Left lung (tissue), 10 donors: ENCODE measurements around the gene ACSM3. TPM values are rescaled to one million over a fixed set of nuclear protein-coding genes. Genes with fewer than 3 reads are reported as not detected.

Experiments used
- ATAC-seq: fragments of 200-7000 bp; cut with Tn5 transposase; one replicate; pipeline ENCODE4 v1.9.1; 2020; ENCODE audit warnings: moderate library complexity
- DNase-seq, 4 donors: peaks; one replicate each; pipeline ENCODE4 v3.0.0-alpha.2; 2013 to 2020
- H3K27ac ChIP-seq, 2 donors: fragments of 200-600 bp; sonication (generic) in 1 of 2; one replicate each; pipeline versions ENCODE4 v1.5.0 to v1.8.0; 2020 to 2021
- H3K27me3 ChIP-seq, 2 donors: fragments of 200-600 bp; sonication (generic) in 1 of 2; one replicate each; pipeline versions ENCODE4 v1.5.0 to v1.8.0; 2020 to 2021
- H3K36me3 ChIP-seq, 2 donors: fragments of 200-600 bp; sonication (generic) in 1 of 2; one replicate each; pipeline versions ENCODE4 v1.5.0 to v1.8.0; 2020 to 2021
- H3K4me1 ChIP-seq, 2 donors: fragments of 200-600 bp; one replicate each; pipeline ENCODE4 v1.8.0; 2021
- H3K4me3 ChIP-seq, 2 donors: fragments of 200-600 bp; sonication (generic) in 1 of 2; one replicate each; pipeline versions ENCODE4 v1.5.0 to v1.8.0; 2020 to 2021; ENCODE audit warnings: mild to moderate bottlenecking in 1 of 2
- H3K9me3 ChIP-seq, 2 donors: fragments of 200-600 bp; sonication (generic) in 1 of 2; one replicate each; pipeline versions ENCODE4 v1.5.0 to v1.8.0; 2020 to 2021
- intact Hi-C, 2 donors: fragments of 100-400 bp; cut with DNase I; formaldehyde crosslinking; loops; one replicate each; pipeline versions ENCODE4 v1.11.2 to v1.14.2; 2022
- polyA plus RNA-seq, 6 donors: library from polyadenylated mRNA; unstranded; fragments of 120-200 nt; gene quantifications; one replicate each; pipeline ENCODE4 v1.2.1, GENCODE V29; 2013; ENCODE audit not compliant: insufficient read length in 6 of 6
- total RNA-seq, 2 donors: library from RNA; stranded (reverse); fragmentation: NEBNext Ultra II Directional; extraction: Animal tissue kit (Norgen Biotek cat#: 25700); gene quantifications; one replicate each; pipeline ENCODE4 v1.2.1, GENCODE V29; 2021
- TF ChIP-seq, protein P1 (sequence below), 2 donors: fragments of 200-600 bp; sonication (generic) in 1 of 2; IDR thresholded peaks; one replicate each; pipeline versions ENCODE4 v1.5.0 to v1.8.0; 2021; ENCODE audit warnings: antibody characterized with exemption in 2 of 2
- donor health status: DM: no; HTN: yes; CAD: no.
- donor health status: DM: no; HTN: no; CAD: no.

Gene ACSM3
- total and polyA plus RNA-seq, 8 donors, result 15.7 to 75.9 (median 56.9) TPM

DNA sequence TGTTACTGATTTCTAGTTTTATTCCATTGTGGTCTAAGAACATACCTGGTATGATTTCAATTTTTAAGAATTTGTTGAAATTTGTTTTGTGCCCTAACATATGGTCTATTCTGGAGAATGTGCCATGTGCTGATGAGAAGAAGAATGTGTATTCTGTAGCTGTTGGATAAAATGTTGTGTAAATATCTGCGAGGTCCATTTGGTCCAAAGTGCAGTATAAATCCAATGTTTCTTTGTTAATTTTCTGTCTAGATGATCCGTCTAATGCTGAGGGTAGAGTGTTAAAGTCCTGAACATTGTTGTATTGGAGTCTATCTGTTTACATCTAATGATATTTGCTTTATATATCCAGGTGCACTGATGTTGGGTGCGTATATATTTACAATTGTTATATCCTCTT, 9.9 kb downstream of the ACSM3 start:
- DNase-seq (no peak), ATAC-seq (no peak)
- TF ChIP-seq, protein P1, sequence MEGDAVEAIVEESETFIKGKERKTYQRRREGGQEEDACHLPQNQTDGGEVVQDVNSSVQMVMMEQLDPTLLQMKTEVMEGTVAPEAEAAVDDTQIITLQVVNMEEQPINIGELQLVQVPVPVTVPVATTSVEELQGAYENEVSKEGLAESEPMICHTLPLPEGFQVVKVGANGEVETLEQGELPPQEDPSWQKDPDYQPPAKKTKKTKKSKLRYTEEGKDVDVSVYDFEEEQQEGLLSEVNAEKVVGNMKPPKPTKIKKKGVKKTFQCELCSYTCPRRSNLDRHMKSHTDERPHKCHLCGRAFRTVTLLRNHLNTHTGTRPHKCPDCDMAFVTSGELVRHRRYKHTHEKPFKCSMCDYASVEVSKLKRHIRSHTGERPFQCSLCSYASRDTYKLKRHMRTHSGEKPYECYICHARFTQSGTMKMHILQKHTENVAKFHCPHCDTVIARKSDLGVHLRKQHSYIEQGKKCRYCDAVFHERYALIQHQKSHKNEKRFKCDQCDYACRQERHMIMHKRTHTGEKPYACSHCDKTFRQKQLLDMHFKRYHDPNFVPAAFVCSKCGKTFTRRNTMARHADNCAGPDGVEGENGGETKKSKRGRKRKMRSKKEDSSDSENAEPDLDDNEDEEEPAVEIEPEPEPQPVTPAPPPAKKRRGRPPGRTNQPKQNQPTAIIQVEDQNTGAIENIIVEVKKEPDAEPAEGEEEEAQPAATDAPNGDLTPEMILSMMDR (IDR thresholded peaks at IDR 0.05), result no peak
- Histone ChIP-seq H3K9me3 (no peaks in the 10 kb centered on the region), H3K27ac (no peak overlapping the region), H3K4me1 (no peaks in the 10 kb centered on the region), H3K4me3 (no peak overlapping the region), H3K36me3 (peaks cover 0 to 13% of the 10 kb centered on the region in 2 donors), H3K27me3 (no peaks in the 10 kb centered on the region)
- intact Hi-C loops, result no loop called here

GRCh38 chr16:20774703-20775362, 11.0 kb downstream of the ACSM3 start:
- TF ChIP-seq, protein P1 (IDR thresholded peaks at IDR 0.05), result peak; percentile 64 to 68
- Histone ChIP-seq H3K36me3 (peaks cover 0 to 17% of the 10 kb centered on the region in 2 donors), H3K27ac (no peak overlapping the region), H3K27me3 (no peaks in the 10 kb centered on the region), H3K4me3 (no peak overlapping the region), H3K9me3 (no peaks in the 10 kb centered on the region), H3K4me1 (no peaks in the 10 kb centered on the region)
- peak in 3 of 4 donors; percentile 33 to 86 (median 85) for DNase-seq
- intact Hi-C loops, result no loop called here
- ATAC-seq, result peak; percentile 100

DNA sequence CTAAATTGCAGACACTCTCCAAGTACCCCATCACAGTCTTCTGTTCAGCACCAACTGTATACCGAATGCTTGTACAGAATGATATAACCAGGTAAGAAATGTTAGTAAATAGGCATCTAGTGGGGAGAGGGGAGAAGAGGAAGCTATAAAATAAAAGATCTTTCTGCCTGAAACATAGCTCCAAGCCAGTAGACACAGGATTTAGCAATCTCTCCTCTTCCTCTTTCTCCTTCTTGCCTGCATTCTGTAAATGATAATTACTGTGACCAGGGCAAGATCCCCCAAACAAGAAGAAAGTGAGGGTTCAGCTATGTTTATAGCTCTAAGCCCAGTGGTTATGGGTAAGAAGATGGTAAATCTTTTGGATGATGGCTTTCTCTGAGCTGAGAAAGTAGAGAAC, 17.9 kb downstream of the ACSM3 start:
- Histone ChIP-seq H3K4me3 (no peak overlapping the region), H3K36me3 (peaks cover 0 to 31% of the 10 kb centered on the region in 2 donors), H3K27me3 (no peaks in the 10 kb centered on the region), H3K27ac (no peak overlapping the region), H3K4me1 (no peaks in the 10 kb centered on the region), H3K9me3 (no peaks in the 10 kb centered on the region)
- no peak for ATAC-seq
- intact Hi-C loops, result no loop called here
- TF ChIP-seq, protein P1 (IDR thresholded peaks at IDR 0.05), result no peak
- no peak for DNase-seq

- intact Hi-C loops, result no loop called here
- H3K27ac ChIP-seq, result no peak overlapping the region
- no peaks in the 10 kb centered on the region for H3K27me3 ChIP-seq
- H3K4me1 ChIP-seq, result no peaks in the 10 kb centered on the region
- no peak overlapping the region for H3K4me3 ChIP-seq
- TF ChIP-seq, protein P1 (IDR thresholded peaks at IDR 0.05), result no peak
- no peaks in the 10 kb centered on the region for H3K9me3 ChIP-seq
- peaks cover 0 to 30% of the 10 kb centered on the region in 2 donors for H3K36me3 ChIP-seq
- ATAC-seq (no peak), DNase-seq (no peak)
Observed at GRCh38 chr16:20782470-20782869, 18.7 kb downstream of the ACSM3 start.

GRCh38 chr16:20784204-20784603, 20.4 kb downstream of the ACSM3 start:
- Histone ChIP-seq H3K4me3 (no peak overlapping the region), H3K9me3 (no peaks in the 10 kb centered on the region), H3K27ac (no peak overlapping the region), H3K36me3 (peaks cover 0 to 16% of the 10 kb centered on the region in 2 donors), H3K4me1 (no peaks in the 10 kb centered on the region), H3K27me3 (no peaks in the 10 kb centered on the region)
- no peak for ATAC-seq
- DNase-seq, result no peak
- TF ChIP-seq, protein P1 (IDR thresholded peaks at IDR 0.05), result no peak
- intact Hi-C loops, result no loop called here
